Measurements from ENCODE around the gene RASSF5. TPM values are rescaled to one million over a fixed set of nuclear protein-coding genes. Genes with fewer than 3 reads are reported as not detected.
A peak's percentile ranks its signal among the peaks of the same experiment; 100 is the strongest.

The RASSF5 gene
- total RNA-seq, 2 donors from 2014 or later: 9.9 to 17.5 TPM

DNA sequence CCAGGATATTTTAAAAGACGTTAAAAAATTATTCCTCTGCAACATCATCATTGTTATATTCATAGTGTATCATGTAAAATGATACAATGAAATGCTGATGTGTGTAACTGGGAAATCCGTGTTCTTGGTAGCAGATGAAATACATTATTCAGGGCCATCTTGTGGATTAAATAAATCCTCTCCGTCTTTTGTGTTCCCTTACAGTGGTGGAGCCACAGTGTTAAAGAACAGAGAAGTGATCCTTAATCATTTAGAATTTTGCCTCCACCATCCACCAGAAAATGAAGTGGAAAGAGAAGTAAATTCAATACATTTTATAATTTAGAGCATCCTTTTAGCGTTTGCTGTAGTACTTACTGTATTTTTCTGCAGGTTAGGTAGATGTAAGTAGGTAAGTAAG, 129.3 kb downstream of the RASSF5 start:
- H3K9me3 ChIP-seq: no peaks in the 10 kb centered on the region
- no peaks in the 10 kb centered on the region for H3K27me3 ChIP-seq
- peaks cover 7% of the 10 kb centered on the region for H3K36me3 ChIP-seq
- H3K4me1 ChIP-seq: peaks cover 0 to 26% of the 10 kb centered on the region in 2 donors
- peak overlapping the region; percentile 95 to 97 for H3K27ac ChIP-seq
- H3K4me3 ChIP-seq: no peak overlapping the region
- no peak for DNase-seq (ENCODE audit: low spot score)
- TF ChIP-seq, protein P1, sequence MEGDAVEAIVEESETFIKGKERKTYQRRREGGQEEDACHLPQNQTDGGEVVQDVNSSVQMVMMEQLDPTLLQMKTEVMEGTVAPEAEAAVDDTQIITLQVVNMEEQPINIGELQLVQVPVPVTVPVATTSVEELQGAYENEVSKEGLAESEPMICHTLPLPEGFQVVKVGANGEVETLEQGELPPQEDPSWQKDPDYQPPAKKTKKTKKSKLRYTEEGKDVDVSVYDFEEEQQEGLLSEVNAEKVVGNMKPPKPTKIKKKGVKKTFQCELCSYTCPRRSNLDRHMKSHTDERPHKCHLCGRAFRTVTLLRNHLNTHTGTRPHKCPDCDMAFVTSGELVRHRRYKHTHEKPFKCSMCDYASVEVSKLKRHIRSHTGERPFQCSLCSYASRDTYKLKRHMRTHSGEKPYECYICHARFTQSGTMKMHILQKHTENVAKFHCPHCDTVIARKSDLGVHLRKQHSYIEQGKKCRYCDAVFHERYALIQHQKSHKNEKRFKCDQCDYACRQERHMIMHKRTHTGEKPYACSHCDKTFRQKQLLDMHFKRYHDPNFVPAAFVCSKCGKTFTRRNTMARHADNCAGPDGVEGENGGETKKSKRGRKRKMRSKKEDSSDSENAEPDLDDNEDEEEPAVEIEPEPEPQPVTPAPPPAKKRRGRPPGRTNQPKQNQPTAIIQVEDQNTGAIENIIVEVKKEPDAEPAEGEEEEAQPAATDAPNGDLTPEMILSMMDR (IDR thresholded peaks at IDR 0.05): no peak

DNA sequence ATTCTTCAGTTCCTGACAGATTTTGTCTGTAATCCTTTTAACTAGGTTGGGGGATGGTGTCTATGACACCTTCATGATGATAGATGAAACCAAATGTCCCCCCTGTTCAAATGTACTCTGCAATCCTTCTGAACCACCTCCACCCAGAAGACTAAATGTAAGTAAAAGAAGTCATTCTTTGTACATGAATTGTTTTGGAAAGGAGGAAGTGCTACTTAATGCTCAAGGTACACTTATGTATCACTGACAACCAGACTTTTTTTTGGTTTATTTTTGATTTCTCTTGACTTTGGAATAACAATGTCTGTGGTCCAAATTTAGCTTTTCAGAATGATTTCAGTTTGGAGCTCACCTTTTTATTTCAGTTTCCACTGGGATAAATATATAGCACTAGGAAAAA, 130.3 kb downstream of the RASSF5 start:
- TF ChIP-seq, protein P1 (IDR thresholded peaks at IDR 0.05): no peak
- no peaks in the 10 kb centered on the region for H3K27me3 ChIP-seq
- no peak overlapping the region for H3K4me3 ChIP-seq
- H3K27ac ChIP-seq: peak overlapping the region; percentile 95 to 97
- DNase-seq (ENCODE audit: low spot score): no peak
- no peaks in the 10 kb centered on the region for H3K9me3 ChIP-seq
- peaks cover 0 to 26% of the 10 kb centered on the region in 2 donors for H3K4me1 ChIP-seq
- peaks cover 7% of the 10 kb centered on the region for H3K36me3 ChIP-seq

Small RNAs within 50 kb of the gene (microRNA-seq; reads per million reads assigned to microRNA genes)
- gene MIR6769B (ENCODE audit: borderline number of aligned reads in 2 of 2, borderline replicate concordance in 1 of 2): 0 reads per million in 2 donors

Other genes starting within 250 kb of the RASSF5 start
- 1 to 10 TPM; 1.3 to 3.2 TPM for gene IKBKE, start 37.1 kb upstream of the RASSF5 start, total RNA-seq
- 10 to 100 TPM; 21.7 to 30.4 TPM for gene EIF2D, start 104.9 kb downstream of the RASSF5 start, total RNA-seq
- 10 to 100 TPM; 16.5 to 20.6 TPM for gene DYRK3, start 128.0 kb downstream of the RASSF5 start, total RNA-seq
- gene MAPKAPK2, start 177.4 kb downstream of the RASSF5 start, total RNA-seq: 100 to 1,000 TPM; 136 to 158 TPM

All from right atrium auricular region (tissue), 2 donors.